HG03342 (cell line): Measurements from ENCODE around the gene ATP10A.
"Not testable (repeated sequence)": the region's sequence is repeated elsewhere in the genome, so short reads cannot be mapped to it uniquely, and the experiment has no call there.

Experiments
- ATAC-seq: cut with Tn5 transposase; IDR thresholded peaks from one replicate; pipeline ENCODE4 v1.9.1; 2021; ENCODE audit warnings: mild to moderate bottlenecking, moderate library complexity; ENCODE audit not compliant: unreplicated experiment

The ATP10A gene

DNA sequence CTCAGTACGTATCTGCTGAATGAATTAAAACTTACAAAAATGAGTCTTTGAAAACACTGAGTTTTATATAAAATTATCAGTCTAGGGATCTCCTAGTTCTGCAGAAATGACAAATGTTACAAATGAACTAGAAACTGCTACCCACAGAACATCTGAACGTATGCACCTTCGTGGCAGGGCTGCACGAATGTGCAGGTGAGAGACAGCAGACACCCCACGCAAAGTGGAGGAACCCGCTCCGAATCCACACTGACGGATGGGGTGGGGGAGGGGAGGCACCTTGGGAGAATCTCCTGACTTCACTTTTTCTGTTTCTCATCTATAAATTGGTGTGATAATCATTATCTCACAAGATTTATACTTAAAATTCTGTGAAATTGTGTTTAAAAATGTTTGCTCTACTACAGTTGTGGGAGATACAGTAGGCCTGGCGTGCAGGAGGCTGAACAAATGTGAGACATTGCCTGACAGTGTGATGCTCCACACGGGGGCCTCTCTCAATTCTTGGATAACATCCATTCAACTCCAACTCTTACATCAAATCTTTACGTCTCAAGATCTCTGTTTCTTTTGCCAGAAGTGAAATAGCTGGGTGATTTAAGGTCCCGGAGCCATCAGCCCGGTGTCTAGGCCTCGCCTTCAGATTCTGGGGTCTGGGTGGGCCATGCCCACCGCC, 86.9 kb downstream of the ATP10A start:
- ATAC-seq: no peak

DNA sequence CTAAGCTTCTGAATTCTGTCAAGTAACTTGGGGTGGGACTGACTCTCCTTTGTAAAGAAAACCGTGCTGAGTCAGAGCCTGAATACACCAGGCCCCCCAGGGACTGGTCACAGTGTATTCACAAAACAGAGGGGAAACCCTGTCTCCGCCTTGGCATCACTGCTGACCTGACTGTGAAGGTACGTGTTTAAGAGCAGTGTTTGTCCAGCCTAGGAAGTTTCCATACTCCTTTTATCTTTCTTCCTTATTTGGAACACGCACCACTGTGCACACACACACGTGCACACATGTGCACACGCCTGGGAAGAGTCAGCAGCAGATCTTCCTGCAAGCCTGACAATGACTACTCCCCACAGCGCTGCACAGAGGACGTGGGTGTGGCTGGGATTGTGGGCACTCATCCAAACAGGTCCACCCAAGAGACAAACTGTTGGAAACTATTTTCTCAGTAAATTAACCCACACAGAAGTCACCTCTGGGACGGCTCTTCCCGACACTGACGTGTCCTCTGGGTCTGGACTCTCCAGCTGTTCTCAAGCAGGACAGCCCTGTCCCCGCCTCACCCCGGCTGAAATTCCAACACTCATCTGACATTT, 87.7 kb downstream of the ATP10A start:
- ATAC-seq: peak; percentile 89

DNA sequence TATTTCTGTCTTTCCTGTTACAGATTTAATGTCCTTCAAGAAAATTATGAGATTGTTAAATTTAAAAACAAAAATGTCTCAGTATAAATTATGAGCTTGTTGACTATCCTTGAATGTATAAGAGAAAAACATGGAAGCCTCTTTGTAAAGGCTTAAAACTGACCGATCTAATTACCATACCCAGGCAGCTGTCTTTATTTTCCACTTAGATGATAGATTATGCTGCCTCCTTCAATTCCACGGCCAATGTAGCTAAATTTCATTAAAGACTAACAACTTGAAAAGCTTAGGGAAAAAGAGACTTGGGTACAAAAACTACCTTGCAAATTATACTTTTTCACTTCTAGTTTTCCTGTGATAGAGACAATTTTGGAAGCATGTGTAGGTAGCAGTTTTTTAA, 88.3 kb downstream of the ATP10A start:
- ATAC-seq: no peak

DNA sequence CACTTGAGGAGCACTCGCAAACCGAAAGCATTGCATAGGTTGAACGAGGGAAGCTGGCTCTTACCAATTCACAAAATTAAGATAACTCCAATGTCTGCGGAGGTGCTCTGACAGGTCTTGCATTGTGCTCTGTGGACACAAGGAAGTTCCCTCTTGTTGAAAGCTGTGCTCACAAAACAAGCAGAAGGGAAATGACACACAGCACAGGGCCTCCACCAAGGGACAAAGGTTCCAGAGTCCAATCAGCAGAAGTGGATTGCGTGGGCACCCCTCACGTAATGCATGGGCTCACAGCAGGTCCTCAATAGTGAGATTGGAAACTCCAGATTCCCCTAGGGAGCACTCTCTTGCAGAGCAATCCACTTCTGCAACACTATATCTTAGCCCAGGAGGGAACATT, 89.9 kb downstream of the ATP10A start:
- no peak for ATAC-seq

DNA sequence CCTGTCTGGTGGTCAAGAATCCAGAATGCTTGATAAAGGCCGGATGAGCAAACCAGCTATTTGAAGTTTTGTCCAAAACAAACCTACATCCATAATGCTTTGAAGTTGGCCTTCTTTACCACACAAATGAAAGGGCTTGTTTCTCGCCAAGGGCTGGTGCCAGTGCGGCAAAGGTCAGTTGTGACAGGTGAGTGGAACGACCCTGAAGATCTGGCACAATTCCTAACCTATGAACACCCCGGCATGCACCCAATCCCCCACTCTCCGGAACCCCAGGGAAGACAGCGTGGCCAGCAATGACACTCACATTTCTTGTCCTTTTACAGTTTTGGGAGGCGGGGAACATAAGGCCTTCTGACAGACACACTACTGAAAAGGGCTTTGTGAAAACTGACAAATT, 90.6 kb downstream of the ATP10A start:
- no peak for ATAC-seq

DNA sequence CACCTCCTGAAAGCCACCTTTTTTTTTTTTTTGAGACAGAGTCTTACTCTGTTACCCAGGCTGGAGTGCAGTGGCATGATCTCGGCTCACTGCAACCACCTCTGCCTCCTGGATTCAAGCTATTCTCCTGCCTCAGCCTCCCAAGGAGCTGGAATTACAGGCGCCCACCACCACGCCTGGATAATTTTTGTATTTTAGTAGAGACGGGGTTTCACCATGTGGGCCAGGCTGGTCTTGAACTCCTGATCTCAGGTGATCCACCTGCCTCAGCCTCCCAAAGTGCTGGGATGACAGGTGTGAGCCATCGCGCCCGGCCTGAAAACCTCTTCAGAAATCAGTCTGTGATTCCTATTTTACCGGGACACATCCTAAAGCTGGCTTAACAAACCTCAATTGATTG, 91.4 kb downstream of the ATP10A start:
- not testable (repeated sequence) for ATAC-seq

DNA sequence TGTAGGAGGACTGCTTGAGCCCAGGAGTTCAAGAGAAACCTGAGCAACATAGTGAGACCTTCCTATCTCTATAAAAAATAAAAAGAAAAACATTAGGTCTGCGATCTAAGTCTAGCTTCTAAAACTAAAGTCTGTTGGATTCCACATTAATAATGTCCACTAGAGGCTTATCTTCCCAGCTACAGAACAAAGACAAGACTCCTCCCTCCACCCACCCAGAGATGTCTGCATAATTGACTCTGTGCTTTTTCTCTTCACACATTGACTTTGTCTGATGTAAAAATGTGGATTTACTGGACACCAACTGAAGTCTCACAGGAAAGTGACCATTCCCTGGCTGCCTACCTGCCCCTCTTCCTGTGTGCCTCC, 91.8 kb downstream of the ATP10A start:
- ATAC-seq: no peak

DNA sequence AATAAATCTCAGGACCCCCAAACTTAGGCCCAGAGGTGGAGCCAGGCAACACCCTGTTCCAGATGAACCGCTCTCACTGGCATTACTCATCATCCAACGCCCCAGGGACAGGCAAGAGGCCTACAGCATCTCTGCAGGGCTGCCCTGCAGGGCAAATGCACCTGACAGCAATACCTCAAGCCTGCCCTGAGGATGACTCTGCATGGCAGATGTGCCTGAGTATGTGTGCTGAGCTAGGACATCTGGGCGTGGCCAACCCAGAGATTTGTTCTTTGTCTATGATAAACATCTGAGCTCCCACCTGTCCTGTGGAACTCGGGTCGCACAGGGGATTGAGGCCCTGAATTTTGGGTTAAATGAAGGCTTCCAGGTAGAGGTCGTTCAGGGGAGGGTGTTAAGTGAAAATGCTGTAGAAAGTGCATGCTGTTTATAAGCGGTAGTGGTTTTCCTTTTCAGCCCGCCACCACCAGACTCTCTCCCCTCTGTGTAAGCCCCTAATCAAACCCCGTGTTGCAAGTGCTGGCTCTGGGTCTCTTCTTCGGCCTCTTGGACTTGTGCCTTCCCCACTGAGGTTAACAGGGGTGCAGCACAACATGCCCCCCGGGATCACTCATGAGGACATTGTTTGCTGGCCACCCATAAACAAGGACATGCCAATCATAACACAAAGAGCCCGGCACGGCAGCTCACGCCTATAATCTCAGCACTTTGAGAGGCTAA, 92.3 kb downstream of the ATP10A start:
- no peak for ATAC-seq

DNA sequence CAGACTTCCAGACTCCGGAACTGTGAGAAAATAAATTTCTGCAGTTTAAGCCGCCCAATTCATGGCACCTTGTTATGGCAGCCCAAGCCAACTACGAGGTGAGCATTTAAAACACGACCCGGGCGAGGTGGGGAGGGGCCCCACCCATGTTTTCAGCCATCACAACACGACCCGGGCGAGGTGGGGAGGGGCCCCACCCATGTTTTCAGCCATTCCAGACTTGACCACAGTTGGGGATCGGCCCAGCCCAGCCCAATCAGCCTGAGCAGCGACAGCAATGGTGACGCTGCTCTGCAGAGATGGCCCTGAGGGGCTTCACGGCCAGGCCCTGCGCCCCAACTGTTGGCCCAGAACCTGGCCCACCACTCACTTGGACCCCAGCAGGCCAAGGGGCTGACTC, 93.1 kb downstream of the ATP10A start:
- no peak for ATAC-seq

DNA sequence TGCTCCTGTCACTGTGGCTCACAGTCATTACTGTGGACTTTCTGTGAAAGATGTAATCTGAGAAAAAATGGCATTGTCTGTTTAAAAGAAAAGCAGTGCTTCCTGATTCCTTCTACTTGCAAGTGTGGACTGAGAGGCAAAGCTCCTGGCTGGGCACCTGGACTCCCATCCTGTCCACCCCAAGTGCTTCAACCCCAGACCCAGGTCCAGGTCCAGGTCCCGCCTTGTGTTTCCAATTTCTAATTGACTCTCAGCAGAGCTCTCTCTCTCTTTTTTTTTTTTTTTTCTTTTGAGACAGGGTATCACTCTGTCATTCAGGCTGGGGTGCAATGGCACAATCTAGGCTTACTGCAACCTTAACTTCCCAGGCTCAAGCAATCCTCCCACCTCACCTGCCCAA, 94.9 kb downstream of the ATP10A start:
- no peak for ATAC-seq

DNA sequence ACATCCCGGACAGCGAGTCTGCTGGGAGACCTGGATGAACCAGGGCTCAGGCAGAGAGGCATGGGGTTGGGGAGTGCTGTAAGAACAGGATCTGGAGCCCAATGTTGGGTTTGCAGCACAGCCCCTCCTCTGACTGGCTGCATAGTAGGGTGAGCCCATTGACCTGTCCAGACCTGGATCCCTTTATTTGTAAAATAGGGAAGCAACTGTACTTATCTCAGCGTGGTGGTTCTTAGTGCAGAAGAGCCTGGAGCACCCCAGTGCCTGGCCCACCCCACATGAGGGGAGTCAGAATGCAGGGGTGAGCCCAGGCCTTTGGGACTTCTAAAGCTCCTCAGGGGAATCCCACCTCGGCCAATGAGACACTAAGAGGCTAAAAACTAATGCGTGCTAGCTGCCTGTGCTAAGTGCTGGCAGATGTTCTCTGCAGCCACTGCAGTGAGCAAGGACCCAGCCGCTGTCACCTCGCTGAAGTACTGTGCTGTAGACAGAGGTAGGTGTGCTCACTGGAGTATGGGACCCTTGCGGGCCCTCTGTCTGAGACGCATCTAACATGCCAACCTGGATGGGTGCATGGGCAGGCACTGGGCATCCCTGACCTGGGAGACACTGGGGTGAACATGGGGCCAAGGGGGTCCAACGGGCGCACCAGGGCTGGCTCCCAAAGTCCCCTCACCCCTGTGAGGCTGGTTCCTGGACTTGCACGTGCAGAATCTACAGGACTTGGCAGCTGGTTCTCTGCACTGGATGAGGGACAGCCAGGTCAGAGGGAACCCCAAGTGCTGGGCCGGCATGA, 95.6 kb downstream of the ATP10A start:
- no peak for ATAC-seq

DNA sequence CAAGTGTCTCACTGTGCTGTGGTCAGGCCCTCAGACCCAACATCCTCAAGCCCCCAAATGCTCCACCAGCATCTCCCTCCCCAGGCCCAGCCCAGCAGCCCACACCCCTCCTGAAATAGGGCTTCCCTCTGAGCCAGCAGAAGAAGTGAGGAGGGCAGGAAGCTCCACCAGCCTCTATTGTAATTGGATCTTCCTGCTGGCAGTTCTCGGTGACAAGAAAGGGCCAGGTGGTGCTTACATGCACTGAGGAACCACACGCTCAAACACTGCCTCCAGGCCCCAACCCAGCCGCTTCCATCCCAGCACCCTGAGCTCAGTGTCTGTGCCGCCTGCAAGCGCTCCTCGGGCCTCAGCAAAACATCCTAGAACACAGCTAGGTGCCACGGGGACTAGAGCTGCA, 96.7 kb downstream of the ATP10A start:
- ATAC-seq: no peak

DNA sequence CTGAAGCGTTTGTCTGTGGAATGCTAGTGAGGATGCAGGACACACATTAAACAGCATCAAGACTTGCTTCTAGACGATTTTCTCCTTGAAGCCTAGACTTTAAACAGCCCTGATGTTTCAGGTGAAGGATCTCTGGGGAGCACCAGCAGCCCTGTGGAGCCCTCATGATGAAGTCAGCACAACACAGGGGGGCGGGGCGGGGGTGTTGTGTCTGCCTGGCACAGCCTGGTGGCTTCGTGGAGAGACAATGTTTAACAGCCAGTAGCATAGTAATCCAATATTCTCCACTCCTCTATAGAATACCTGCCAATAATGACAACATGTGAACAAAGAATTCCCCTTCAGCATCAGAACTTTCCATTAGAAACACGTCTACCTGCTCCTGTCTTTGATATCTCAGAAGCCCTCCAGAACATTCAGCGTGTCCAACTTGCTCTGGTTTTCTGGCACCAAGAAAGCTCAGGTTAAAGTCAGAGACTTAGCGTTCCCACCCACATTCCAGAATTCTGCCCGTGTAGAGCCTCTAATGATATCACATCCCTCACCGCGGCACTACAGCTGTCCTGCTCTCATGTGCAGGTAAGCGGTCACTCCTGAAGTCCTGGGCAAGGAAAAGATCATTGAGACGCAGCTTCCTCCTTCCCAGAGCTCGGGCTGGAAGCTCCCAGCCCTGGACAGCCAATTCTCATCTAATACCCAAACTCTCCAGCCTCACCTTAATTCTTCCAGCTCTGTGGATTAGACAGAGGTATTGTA, 98.0 kb downstream of the ATP10A start:
- ATAC-seq: no peak

DNA sequence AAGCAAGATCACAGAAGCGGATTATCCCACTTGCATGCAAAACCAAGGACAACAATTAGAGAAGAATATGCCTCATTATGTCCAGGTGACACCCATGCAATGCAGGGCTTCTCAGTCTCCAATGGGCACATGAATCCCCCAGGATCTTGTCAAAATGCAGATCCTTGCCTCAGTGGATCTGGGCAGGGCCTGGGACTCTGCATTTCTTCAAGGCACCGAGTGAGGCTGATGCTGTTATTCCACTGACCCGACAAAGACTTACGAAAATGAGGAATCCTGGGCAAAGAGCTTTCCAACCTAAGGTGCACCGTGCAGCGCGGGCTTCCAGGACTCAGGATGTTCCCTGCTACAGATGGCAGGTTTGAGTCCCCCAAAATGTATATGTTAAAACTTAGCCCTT, 99.2 kb downstream of the ATP10A start:
- no peak for ATAC-seq

DNA sequence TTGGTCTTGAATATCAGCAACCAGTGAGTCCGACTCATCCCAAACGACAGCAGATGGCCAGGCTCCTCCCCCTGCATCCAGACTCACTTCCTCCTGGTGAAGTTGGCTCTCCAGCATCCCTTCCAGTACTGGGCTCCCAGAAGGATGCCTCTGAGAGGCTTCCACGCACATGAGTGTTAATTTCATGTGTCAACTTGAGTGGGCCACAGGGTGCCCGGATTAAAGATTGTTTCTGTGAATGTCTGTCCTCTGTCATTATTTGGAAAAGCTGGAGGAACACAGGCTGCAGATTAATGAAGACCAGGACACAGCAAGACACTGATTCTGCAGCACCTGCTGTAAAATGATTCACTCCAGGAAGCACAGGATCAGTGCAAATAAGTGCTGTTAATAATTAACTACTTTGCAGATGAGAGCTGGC, 99.8 kb downstream of the ATP10A start:
- ATAC-seq: no peak

DNA sequence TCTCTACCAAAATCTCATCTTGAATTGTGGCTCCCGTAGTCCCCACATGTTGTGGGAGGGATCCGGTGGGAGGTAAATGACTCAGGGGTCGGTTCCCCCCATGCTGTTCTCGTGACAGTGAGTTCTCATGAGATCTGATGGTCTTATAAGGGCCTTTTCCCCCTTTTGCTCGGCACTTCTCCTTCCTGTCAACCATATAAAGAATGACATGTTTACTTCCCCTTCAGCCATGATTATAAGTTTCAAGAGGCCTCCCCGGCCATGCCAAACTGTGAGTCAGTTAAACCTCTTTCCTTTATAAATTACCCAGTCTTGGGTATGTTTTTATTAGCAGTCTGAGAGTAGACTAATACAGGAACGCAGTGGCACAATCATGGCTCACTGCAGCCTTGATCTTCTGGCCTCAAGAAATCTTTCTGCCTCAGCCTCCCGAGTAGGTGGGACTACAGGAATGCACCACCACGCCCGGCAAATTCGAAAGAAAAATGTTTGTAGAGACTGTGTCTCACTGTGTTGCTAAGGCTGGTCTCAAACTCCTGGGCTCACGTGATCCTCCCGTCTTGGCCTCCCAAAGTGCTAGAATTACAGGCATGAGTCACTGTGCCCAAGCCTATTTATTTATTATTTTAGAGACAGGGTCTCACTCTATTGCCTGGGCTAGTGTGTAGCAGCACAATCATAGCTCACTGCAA, 101.0 kb downstream of the ATP10A start:
- no peak for ATAC-seq

DNA sequence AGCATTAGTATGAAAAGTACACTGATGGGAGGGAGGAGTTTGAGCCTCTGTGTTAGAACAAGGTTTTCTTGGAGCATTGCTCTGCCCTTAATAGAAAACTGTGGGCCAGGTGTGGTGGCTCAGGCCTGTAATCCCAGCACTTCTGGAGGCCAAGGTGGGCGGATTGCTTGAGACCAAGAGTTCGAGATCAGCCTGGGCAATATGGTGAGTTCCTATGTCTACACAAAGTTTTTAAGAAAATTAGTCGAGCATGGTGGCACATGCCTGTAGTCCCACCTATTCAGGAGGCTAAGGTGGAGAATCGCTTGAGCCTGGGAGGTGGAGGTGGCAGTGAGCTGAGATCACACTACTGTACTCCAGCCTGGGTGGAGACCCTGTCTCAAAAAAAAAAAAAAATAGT, 103.7 kb downstream of the ATP10A start:
- no peak for ATAC-seq

DNA sequence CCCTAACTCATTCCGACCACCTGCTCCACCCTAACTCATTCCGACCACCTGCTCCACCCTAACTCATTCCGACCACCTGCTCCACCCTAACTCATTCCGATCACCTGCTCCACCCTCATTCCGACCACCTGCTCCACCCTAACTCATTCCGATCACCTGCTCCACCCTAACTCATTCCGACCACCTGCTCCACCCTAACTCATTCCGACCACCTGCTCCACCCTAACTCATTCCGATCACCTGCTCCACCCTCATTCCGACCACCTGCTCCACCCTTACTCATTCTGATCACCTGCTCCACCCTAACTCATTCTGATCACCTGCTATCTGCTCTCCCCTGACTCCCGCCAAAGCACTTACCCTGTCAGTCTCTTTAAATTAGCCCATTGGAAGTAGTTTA, 104.5 kb downstream of the ATP10A start:
- not testable (repeated sequence) for ATAC-seq

DNA sequence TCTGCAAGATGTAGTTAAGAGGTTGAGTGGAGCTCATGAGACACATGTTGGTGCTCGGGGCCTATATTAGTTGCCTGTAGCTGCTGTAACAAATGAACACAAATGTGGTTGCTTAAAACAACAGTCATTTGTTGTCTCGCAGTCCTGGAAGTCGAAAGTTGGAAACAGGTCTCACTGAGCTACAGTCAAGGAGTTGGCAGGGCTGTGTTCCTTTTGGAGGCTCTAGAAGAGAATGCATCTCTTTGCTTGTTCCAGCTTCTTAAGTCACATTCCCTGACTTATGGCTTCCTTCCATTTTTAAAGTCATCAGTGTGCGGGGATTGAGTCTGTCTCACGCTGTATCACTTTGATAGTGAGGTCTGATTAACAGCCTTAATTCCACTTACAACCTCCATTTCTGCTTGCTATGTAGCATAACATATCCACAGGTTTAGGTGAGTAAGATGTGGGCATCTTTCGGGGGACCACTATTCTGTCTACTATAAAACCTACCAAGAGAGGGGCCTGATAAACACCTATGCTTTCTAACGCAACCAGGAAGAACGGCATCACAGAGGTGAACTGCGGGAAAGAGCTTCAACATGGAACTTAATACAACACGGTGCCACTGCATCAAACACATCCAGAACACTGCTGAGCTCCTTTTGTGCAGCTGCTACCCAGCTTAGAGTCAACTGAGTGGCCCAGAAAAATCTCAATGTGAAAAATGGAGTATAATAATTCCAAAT, 119.4 kb downstream of the ATP10A start:
- no peak for ATAC-seq
